HG03196 (cell line): ENCODE results near the gene NR2C2.
A peak's percentile ranks its signal among the peaks of the same experiment; 100 is the strongest.
"Not testable (repeated sequence)": the region's sequence is repeated elsewhere in the genome, so short reads cannot be mapped to it uniquely, and the experiment has no call there.

Experiments used
- ATAC-seq: cut with Tn5 transposase; IDR thresholded peaks from one replicate; pipeline ENCODE4 v1.9.1; 2021; ENCODE audit not compliant: unreplicated experiment

NR2C2 gene

DNA sequence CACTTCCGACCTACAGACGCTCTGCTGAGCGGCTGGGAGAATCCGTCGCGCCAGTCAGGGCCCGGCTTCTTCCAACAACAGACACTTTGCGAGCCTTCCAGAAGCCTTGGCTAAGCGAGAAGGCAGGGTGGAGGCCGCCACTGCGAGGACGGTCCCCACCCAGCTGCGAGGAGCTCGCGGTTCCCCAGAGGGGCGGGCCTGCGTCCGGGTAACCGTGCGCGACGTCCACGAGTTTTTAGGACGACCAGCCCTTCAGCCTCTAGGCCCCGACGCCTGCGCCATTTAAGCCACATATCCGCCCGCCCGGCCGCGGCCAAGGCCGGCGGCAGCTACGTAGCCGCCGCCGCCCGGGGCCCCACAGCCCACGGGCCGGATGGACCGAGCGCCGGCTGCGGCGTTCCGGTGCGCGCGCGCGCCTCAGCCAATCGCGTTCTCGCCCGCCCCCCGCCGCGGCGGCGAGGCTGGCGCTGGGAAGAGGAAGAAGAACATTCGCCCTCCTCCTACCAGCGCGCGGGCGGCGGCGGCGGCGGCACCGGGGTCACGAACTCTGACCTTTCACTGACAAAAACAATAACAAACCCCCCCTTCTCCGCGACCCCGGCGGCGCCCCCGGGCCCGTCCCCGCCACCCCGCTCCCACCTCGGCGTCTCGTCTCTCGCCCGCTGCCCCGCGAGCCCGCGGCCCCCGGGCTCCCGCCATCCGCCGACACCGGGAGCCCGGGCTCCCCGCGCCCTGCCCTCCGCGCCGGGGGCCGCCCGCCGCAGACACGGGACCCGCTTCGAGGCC lies at the start of gene NR2C2:
NR2C2 (plus strand) TSS at position 484 of the 786 bp plus-strand sequence. CDS start 56,332 bp downstream, outside the sequence.
- ATAC-seq, result peak; percentile 62

- no peak for ATAC-seq
These were observed 48.5 kb upstream of the NR2C2 start for GRCh38 chr3:14898929-14899328.

DNA sequence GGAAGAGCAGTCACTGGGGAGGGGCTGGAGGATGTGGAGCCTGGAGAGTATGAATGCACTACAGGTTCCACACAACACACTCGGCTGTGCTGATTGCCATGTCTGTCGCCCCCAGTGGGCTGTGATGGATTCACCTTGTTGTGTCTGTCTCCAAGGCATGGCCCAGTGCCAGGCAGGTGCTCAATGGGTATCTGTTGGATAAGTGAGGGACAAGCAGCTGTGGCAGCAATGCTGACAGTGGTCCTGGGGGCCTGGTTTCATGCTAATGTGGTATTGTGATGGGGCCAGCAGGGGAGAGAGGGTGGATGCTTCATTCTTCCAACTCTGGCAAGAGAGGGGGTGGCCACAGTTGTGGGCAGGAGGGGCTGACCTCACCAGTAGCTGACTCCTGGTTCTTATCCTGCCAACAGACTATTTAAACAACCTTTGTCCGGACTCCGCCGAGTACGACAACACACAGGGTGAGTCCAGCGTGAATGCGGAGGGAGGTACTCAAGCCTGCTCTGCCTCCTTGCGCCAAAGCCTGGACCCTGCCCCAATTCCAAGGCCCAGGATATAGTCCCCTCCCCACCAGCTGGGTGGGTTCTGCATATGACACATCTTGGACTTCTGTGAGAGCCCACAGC lies 47.3 kb upstream of the NR2C2 start:
- ATAC-seq, result no peak

GRCh38 chr3:14900881-14901873 lies 46.2 kb upstream of the NR2C2 start:
- ATAC-seq, result no peak

DNA sequence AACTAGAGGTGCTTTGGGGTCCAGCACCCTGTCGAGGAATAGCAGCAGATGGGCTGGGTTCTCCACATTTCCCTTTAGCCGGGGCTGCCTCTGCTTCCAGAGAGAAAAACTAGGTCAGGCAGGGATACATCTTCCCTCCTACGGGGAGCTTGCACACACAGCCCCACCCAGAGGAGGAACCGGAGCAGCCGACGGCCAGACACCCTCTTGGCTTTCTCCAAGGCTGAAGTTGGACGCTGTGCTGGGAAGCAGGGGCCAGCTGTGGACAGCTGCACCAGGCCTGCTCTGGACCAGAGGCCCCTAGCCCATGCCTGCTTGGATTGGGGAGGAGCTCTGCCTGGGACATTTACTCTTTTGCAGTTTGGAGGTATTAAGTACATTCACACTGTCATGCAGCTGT lies 44.7 kb upstream of the NR2C2 start:
- no peak for ATAC-seq

GRCh38 chr3:14903501-14903900 lies 43.9 kb upstream of the NR2C2 start:
- ATAC-seq, result not testable (repeated sequence)

- ATAC-seq, result no peak
These were observed 42.2 kb upstream of the NR2C2 start for GRCh38 chr3:14905055-14905657.

DNA sequence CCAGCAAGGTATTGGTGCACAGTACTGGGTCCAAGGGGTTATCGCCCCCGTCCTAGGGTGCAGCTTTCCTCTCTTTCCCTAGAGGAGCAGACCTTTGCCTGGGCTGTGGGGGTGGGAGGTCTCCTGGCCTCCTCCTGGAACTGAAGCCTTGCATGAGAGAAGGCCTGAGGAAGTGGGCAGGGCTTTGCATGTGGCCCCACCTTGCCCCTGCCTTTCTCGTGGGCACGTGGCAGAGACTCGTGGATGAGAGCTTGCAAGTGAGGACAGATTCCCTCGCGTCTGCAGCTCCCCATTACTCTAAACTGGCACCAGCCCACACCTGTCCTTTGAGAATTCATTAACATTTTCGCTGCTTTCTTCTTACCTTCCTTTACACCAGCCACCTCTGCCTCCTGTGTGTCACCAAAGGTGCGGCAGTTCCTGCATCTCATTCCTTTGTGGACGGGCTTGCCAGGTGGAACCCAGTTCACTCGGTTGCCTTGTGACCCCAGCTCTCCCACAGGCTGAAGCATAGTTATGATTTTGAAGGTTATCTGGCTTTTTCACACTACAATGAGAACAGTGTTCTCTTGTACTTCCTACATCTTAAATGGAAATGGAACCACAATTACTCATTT lies 40.9 kb upstream of the NR2C2 start:
- no peak for ATAC-seq

GRCh38 chr3:14907043-14907966 lies 40.1 kb upstream of the NR2C2 start:
- no peak for ATAC-seq

DNA sequence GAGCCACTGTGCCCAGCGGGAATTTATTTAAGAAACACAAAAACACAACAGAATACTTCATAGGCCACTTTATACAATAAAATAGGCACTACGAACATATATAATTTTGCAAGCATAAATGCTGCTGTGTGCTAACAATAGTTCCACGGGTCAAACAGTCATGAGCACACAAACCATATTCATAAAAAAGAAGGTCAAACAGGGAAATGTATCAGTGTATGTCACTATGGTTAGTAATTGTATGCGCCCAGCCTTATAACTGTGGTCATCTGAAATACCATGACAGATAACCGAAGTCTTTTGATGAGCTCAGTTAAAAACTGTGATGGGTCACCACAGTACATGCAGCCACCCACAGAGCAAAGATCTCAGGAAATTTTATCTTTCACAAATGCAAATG lies 38.1 kb upstream of the NR2C2 start:
- no peak for ATAC-seq

GRCh38 chr3:14911651-14912050 lies 35.7 kb upstream of the NR2C2 start:
- ATAC-seq, result no peak

DNA sequence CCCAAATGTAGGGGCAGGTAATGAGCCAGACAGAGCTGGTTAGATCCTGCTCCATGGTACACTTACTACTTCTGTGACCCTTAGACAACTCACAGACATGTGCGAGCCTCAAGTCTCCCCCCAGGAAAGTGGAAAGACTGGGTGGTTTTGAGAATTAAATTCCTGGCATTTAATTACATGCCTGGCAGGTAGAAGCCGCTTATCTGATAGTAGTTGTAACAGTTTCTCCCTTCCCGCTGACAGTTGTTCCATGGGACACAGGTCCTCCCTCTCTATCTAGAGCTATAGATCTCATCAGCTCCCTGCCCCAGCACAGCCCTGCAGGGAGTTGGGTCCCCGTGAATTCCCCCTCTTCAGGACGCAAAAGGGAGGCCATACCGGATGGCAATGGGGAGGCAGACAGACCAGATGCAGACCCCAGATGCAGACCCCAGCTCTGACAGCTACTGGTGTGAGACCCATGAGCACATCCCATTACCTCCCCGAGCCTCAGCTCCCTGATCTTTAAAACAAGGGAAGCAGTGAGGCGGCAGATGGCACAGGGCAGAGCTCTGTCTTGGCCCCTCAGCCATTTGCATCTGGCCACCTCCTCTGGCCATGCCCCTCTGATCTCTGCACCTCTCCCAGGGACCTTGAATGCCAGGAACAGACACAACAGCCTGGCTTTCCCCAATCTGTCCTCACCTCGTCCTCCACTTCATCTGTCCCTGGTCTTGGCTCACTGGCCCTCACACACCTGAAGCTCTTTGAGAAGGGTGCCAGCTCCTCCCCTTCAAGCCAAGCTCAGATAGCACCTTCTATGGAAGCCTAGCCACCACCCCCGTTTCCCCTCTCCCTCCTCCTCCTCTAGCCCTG lies 34.1 kb upstream of the NR2C2 start:
- ATAC-seq, result no peak

DNA sequence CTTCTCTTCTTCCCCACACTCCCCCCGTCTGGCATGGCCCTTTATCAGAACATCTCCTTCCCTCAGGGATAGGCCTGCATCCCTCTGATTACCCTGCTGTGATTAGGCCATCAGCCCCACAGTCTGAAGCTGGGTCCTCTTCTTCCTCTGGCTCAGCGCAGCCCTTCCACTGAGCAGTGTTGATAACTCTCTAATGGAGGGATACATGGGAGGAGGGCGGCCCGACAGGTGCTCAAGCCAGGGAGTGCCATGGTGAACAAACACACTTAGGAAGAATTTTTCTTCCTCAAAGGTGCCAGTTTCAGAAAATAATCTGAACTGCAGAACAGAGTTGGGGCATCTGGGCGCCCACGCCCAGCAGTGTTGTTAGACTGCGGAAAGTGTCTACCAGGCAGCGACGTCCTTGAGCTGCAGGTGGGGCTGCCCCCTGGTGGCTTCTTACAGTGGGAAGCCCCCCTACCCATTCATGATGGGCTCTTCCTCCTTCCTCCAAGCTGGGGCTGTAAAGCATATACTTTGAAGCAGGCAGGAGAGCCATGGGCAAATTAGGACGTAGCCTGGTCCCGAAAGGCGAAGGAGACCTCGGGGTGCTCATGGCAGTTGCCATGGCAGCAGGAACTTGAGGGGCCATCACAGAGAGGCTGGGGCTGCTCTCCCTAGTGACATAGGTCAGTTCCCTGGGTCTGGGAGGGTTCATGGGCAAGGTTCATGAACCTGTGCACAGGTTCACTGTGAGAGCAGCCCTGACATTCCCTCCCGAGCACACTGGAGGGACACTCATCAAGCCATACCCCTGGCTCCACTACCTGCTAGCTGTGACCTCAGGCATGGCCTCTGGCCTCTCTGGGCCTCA lies 33.2 kb upstream of the NR2C2 start:
- ATAC-seq, result no peak

- ATAC-seq, result no peak
These were observed 32.6 kb upstream of the NR2C2 start for GRCh38 chr3:14914779-14915117.

- ATAC-seq, result no peak
These were observed 31.7 kb upstream of the NR2C2 start for GRCh38 chr3:14915636-14916222.

DNA sequence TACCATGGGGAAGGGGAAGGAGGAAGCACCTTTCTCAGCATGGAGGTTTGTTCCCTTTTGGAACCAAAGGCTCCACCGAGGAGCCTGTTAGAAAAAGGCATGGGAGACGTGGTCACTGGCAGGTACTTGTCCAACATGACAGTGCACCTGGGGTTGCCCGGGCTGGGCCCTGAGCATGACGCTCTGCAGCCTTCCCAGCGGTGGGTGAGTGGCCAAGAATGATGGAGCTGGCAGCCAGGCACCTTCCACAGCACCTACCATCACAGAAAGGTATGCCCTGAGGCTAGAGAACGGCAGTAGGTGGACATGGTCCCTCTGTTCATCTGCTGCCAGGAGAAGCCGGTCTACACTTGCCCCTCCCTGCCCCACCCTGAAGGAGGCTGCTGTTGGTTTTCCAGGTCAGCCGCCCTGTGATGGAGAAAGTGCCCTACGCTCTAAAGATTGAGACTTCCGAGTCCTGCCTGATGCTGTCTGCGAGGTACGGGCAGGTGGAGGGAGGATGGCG lies 29.0 kb upstream of the NR2C2 start:
- no peak for ATAC-seq

- ATAC-seq, result no peak
These were observed 26.8 kb upstream of the NR2C2 start for GRCh38 chr3:14920536-14920935.
